ENCODE data around the gene CD3E. TPM values are rescaled to one million over a fixed set of nuclear protein-coding genes. Genes with fewer than 3 reads are reported as not detected.

Gene CD3E
- total RNA-seq, 1 donor, result not detected

DNA sequence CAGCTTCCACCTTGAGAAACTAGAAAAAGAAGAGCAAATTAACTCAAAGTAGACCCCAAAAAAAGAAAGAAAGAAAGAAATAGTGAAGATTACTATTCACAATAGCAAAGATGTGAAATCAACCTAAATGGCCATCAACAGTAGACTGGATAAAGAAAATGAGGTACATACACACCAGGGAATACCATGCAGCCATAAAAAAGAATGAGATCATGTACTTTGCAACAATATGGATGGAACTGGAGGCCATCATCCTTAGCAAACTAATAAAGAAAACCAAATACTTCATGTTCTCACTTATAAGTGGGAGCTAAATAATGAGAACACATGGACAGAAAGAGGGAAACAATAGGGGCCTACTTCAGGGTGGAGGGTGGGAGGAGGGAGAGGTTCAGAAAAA, 24.2 kb downstream of the CD3E start:
- DNase-seq (ENCODE audit: low read depth), result no peak
- TF ChIP-seq, protein P1, sequence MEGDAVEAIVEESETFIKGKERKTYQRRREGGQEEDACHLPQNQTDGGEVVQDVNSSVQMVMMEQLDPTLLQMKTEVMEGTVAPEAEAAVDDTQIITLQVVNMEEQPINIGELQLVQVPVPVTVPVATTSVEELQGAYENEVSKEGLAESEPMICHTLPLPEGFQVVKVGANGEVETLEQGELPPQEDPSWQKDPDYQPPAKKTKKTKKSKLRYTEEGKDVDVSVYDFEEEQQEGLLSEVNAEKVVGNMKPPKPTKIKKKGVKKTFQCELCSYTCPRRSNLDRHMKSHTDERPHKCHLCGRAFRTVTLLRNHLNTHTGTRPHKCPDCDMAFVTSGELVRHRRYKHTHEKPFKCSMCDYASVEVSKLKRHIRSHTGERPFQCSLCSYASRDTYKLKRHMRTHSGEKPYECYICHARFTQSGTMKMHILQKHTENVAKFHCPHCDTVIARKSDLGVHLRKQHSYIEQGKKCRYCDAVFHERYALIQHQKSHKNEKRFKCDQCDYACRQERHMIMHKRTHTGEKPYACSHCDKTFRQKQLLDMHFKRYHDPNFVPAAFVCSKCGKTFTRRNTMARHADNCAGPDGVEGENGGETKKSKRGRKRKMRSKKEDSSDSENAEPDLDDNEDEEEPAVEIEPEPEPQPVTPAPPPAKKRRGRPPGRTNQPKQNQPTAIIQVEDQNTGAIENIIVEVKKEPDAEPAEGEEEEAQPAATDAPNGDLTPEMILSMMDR (IDR thresholded peaks at IDR 0.05; ENCODE audit: insufficient read depth, low read depth, low read length), result no peak
- H3K4me3 ChIP-seq (ENCODE audit: low read depth, low read length), result no peak overlapping the region

DNA sequence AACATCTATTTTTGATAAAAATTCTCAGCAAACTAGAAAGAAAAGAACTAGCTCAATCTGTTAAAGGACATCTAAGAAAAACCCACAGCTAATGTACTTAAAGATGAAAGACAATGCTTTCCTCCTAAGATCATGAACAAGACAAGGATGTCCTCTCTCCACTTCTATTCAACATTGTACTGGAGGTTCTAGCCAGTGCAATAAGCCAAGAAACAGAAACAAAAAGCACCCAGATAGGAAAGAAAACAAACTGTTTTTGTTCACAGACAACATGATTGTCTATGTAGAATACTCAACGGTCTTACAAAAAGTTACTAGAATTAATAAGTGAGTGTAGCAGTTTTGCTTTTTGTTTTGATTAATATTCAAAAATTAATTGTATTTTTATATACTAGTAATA, 30.2 kb downstream of the CD3E start:
- TF ChIP-seq, protein P1 (IDR thresholded peaks at IDR 0.05; ENCODE audit: insufficient read depth, low read depth, low read length), result no peak
- no peak overlapping the region for H3K4me3 ChIP-seq (ENCODE audit: low read depth, low read length)
- DNase-seq (ENCODE audit: low read depth), result no peak

DNA sequence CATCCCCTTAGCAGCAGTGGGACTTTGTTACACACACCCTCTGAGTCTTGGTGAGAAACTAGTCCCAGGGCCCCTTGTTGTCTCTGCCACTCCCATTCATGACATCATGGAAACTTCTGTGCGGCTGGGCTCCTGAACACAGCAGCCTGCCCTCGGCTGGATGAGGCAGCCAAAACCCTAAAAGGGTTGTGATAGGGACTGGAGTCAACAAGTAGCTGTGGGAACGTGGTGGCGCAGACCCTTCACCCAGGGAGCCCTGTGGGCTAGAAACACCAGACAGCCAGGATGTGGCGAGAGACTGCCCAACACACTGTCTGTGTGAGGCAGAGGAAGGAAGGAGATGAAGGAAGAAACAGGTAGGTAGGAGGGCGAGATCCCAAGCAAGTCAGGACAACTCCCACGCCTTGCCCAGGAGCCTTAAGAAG, 34.1 kb downstream of the CD3E start:
- no peak overlapping the region for H3K4me3 ChIP-seq (ENCODE audit: low read depth, low read length)
- peak; percentile 14 for DNase-seq (ENCODE audit: low read depth)
- TF ChIP-seq, protein P1 (IDR thresholded peaks at IDR 0.05; ENCODE audit: insufficient read depth, low read depth, low read length), result no peak

DNA sequence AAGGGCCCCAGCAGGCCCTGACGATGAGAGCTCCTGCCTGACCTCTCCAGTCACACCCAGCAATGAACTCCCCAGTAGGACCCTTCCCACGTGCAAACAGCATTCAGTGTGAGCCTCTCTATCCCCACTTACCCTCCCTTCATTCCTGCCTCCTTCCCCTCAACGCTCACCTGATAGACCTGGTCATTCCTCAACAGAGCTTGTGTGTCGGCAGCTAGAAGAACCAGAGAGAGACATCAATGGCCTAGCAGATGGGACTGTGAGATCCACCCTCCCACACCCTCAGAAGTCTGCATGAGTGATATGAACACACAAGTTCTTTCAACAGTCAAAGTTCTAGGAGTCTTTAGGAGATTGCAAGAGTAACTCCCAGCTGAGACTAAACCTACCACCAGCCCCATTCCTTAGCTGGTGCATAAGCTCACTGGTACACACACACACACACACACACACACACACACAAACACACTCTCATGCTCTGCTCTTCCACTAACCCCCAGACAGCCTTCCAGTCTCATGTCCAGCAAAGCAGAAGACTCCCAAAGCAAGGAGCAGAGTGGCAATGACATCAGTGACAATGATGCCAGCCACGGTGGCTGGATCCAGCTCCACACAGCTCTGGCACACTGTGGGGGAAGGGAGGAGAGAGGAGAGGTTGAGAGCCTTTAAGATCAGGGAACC, 34.9 kb downstream of the CD3E start:
- DNase-seq (ENCODE audit: low read depth), result no peak
- TF ChIP-seq, protein P1 (IDR thresholded peaks at IDR 0.05; ENCODE audit: insufficient read depth, low read depth, low read length), result no peak
- no peak overlapping the region for H3K4me3 ChIP-seq (ENCODE audit: low read depth, low read length)

DNA sequence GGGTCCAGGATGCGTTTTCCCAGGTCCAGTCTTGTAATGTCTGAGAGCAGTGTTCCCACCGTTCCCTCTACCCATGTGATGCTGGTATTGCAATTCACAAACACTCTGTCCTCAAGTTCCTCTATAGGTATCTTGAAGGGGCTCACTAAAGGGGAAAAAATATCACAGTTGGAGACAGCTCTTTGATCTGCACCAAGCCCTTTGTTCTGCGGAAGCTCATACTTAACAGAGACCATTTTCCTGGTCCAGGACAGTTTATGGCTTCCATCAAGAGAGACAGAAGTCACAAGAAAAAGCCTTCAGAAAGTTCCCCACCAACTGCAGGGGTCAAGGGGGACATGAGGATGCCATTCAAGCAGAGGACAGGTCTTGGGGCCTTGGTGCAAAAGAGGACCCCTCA, 35.9 kb downstream of the CD3E start:
- no peak for DNase-seq (ENCODE audit: low read depth)
- H3K4me3 ChIP-seq (ENCODE audit: low read depth, low read length), result no peak overlapping the region
- TF ChIP-seq, protein P1 (IDR thresholded peaks at IDR 0.05; ENCODE audit: insufficient read depth, low read depth, low read length), result no peak

DNA sequence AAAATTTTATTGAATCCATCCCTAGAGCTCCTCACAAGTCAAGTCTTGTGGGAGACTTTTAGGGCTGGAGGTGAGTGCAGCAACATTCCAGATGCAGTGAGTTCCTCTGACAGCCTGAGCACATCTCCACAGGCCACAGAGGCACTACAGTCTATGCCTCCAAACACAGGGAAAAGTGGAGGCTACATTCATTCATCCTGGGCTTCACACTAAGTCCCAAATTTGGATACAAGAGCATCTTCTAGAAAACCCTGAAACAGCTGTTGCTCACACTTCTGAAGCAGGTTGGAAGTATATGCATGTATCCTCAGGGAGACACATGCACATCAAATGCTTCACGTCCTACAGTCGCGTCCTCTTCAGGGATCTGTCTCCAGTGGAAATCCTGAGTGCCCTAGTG, 36.7 kb downstream of the CD3E start:
- TF ChIP-seq, protein P1 (IDR thresholded peaks at IDR 0.05; ENCODE audit: insufficient read depth, low read depth, low read length), result no peak
- DNase-seq (ENCODE audit: low read depth), result no peak
- no peak overlapping the region for H3K4me3 ChIP-seq (ENCODE audit: low read depth, low read length)
